ENCODE measurements around the gene CMYA5. TPM values are rescaled to one million over a fixed set of nuclear protein-coding genes. Genes with fewer than 3 reads are reported as not detected.

Gene CMYA5
- total RNA-seq, 1 experiment from 2014 or later, result 0.22 TPM

DNA sequence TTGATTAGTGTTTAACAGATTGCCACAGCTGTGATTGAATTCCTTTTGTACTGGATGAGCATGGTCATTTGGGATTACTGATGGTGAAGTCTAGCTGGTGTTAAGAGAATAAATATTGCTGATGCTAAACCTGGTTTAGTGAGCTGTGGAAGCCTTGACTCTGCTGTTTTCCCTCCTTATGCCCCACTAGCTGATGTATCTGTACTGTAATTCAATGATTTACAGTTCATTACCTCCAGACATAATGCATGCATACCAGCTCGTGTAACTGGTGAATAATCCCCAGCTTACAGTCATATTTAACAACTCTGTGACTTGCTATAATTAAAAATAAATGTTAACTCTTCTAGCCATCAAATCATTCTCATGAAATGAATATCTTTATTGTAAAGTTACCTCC lies 1.7 kb upstream of the CMYA5 start:
- no peak overlapping the region for H2AFZ ChIP-seq (ENCODE audit: low read depth, low read length, poor library complexity, severe bottlenecking)
- H3K9me3 ChIP-seq (ENCODE audit: control insufficient read depth in 1 of 2, insufficient read depth in 1 of 2, low read depth in 1 of 2, low read length in 2 of 2), result no peaks in the 10 kb centered on the region
- H3K9me2 ChIP-seq (ENCODE audit: insufficient read depth), result no peaks in the 10 kb centered on the region
- no peaks in the 10 kb centered on the region for H3K4me1 ChIP-seq (ENCODE audit: control insufficient read depth in 1 of 2, insufficient read depth in 2 of 2, low read length in 2 of 2)
- ATAC-seq (no peak), DNase-seq (ENCODE audit: low read depth, low spot score) (no peak)
- ChIA-PET CTCF (no interaction called here), RAD21 (ENCODE audit: low non-redundant PET in 1 of 2, low total read pairs in 2 of 2, uncharacterized antibody in 2 of 2, unreplicated experiment in 2 of 2) (no interaction called here), POLR2A (no interaction called here)
- BruUV-seq (replicated peaks), result no TSS peak
- no peak for TF ChIP-seq CBX3 (IDR thresholded peaks at IDR 0.05; ENCODE audit: low read depth)
- no peak for TF ChIP-seq EZH2 (IDR thresholded peaks at IDR 0.05)
- no peak for TF ChIP-seq SRF (IDR thresholded peaks at IDR 0.05; ENCODE audit: low read depth)
- no peak for TF ChIP-seq POLR2A (IDR thresholded peaks at IDR 0.05; ENCODE audit: borderline replicate concordance, extremely low read depth, insufficient read depth, insufficient read length)
- TF ChIP-seq TCF7L2 (IDR thresholded peaks at IDR 0.05; ENCODE audit: borderline replicate concordance, extremely low read depth, insufficient read depth, insufficient read length), result no peak
- TF ChIP-seq, protein P1, sequence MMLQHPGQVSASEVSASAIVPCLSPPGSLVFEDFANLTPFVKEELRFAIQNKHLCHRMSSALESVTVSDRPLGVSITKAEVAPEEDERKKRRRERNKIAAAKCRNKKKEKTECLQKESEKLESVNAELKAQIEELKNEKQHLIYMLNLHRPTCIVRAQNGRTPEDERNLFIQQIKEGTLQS (IDR thresholded peaks at IDR 0.05), result no peak
- no peak for TF ChIP-seq RAD21 (IDR thresholded peaks at IDR 0.05; ENCODE audit: low read depth)
- TF ChIP-seq FOSL1 (IDR thresholded peaks at IDR 0.05; ENCODE audit: low read depth), result no peak
- no peak for TF ChIP-seq JUND (IDR thresholded peaks at IDR 0.05)
- TF ChIP-seq SP1 (IDR thresholded peaks at IDR 0.05; ENCODE audit: low read depth), result no peak
- no peak for TF ChIP-seq EZH2phosphoT487 (IDR thresholded peaks at IDR 0.05; ENCODE audit: borderline replicate concordance)
- TF ChIP-seq YY1 (IDR thresholded peaks at IDR 0.05; ENCODE audit: extremely low read depth, insufficient replicate concordance, low read depth, low read length), result no peak
- H3K4me3 ChIP-seq (replicated peaks in 1 of 2; ENCODE audit: low read depth in 1 of 2, low read length in 2 of 2), result no peak overlapping the region
- no peak overlapping the region for H3K9ac ChIP-seq (ENCODE audit: low read length)
- no peaks in the 10 kb centered on the region for H3K27me3 ChIP-seq (ENCODE audit: insufficient read depth, low read length)
- peaks cover 0 to 8% of the 10 kb centered on the region in 2 experiments; a peak in 1 of 4 replicates for H3K36me3 ChIP-seq (ENCODE audit: control insufficient read depth in 1 of 2, insufficient read depth in 2 of 2, low read length in 2 of 2)
- no peaks in the 10 kb centered on the region for H3K79me2 ChIP-seq (ENCODE audit: insufficient read depth, low read length)
- H3K27ac ChIP-seq (ENCODE audit: low read depth, low read length), result no peak overlapping the region
- H4K20me1 ChIP-seq (ENCODE audit: insufficient read depth), result no peaks in the 10 kb centered on the region
- H3K4me2 ChIP-seq (ENCODE audit: low read length), result no peak overlapping the region
- intact Hi-C loops (cut with micrococcal nuclease), result no loop called here

DNA sequence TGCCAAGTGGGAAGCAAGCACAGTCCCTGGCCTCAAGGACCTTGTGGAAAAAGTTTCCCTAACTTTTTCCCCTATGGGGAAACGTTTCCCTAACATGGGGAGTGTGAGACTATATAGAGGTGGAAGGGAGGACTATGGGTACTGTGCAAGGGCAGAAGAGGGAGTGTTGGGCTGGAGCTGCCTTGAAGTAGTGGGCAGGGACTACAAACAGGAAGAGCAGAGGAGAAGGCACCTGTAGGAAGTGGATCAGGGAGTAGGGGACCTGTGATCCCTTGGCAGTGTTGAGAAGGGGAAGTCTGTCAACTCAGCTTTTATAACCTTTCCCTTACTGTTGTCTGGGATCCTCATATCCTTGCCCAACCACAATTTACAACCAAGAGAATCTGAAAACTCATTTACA lies 1.4 kb downstream of the CMYA5 start:
- Histone ChIP-seq H2AFZ (ENCODE audit: low read depth, low read length, poor library complexity, severe bottlenecking) (no peak overlapping the region), H3K4me2 (ENCODE audit: low read length) (no peak overlapping the region), H3K27ac (ENCODE audit: low read depth, low read length) (no peak overlapping the region), H3K9me3 (ENCODE audit: control insufficient read depth in 1 of 2, insufficient read depth in 1 of 2, low read depth in 1 of 2, low read length in 2 of 2) (no peaks in the 10 kb centered on the region), H3K9me2 (ENCODE audit: insufficient read depth) (no peaks in the 10 kb centered on the region), H3K79me2 (ENCODE audit: insufficient read depth, low read length) (no peaks in the 10 kb centered on the region), H4K20me1 (ENCODE audit: insufficient read depth) (no peaks in the 10 kb centered on the region), H3K9ac (ENCODE audit: low read length) (no peak overlapping the region), H3K36me3 (ENCODE audit: control insufficient read depth in 1 of 2, insufficient read depth in 2 of 2, low read length in 2 of 2) (no peaks in the 10 kb centered on the region), H3K4me3 (replicated peaks in 1 of 2; ENCODE audit: low read depth in 1 of 2, low read length in 2 of 2) (no peak overlapping the region), H3K27me3 (ENCODE audit: insufficient read depth, low read length) (no peaks in the 10 kb centered on the region), H3K4me1 (ENCODE audit: control insufficient read depth in 1 of 2, insufficient read depth in 2 of 2, low read length in 2 of 2) (no peaks in the 10 kb centered on the region)
- ChIA-PET CTCF (no interaction called here), RAD21 (ENCODE audit: low non-redundant PET in 1 of 2, low total read pairs in 2 of 2, uncharacterized antibody in 2 of 2, unreplicated experiment in 2 of 2) (no interaction called here), POLR2A (no interaction called here)
- DNase-seq (ENCODE audit: low read depth, low spot score) (no peak), ATAC-seq (no peak)
- intact Hi-C loops (cut with micrococcal nuclease), result no loop called here
- TF ChIP-seq POLR2AphosphoS5 (IDR thresholded peaks at IDR 0.05; ENCODE audit: low read depth, low read length) (no peak), ZNF274 (IDR thresholded peaks at IDR 0.05; ENCODE audit: low read depth, low read length) (no peak), ELF1 (IDR thresholded peaks at IDR 0.05; ENCODE audit: borderline replicate concordance, low read depth) (no peak), FOSL1 (IDR thresholded peaks at IDR 0.05; ENCODE audit: low read depth) (no peak), POLR2A (IDR thresholded peaks at IDR 0.05; ENCODE audit: borderline replicate concordance, extremely low read depth, insufficient read depth, insufficient read length) (no peak)
- TF ChIP-seq, protein P2, sequence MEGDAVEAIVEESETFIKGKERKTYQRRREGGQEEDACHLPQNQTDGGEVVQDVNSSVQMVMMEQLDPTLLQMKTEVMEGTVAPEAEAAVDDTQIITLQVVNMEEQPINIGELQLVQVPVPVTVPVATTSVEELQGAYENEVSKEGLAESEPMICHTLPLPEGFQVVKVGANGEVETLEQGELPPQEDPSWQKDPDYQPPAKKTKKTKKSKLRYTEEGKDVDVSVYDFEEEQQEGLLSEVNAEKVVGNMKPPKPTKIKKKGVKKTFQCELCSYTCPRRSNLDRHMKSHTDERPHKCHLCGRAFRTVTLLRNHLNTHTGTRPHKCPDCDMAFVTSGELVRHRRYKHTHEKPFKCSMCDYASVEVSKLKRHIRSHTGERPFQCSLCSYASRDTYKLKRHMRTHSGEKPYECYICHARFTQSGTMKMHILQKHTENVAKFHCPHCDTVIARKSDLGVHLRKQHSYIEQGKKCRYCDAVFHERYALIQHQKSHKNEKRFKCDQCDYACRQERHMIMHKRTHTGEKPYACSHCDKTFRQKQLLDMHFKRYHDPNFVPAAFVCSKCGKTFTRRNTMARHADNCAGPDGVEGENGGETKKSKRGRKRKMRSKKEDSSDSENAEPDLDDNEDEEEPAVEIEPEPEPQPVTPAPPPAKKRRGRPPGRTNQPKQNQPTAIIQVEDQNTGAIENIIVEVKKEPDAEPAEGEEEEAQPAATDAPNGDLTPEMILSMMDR (IDR thresholded peaks at IDR 0.05 in 2 of 3, conservative IDR thresholded peaks at IDR 0.05 in 1 of 3; ENCODE audit: borderline replicate concordance in 1 of 3, insufficient read depth in 1 of 3, low read depth in 2 of 3, low read length in 2 of 3), result no peak
- TF ChIP-seq, protein P3, sequence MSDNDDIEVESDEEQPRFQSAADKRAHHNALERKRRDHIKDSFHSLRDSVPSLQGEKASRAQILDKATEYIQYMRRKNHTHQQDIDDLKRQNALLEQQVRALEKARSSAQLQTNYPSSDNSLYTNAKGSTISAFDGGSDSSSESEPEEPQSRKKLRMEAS (IDR thresholded peaks at IDR 0.05), result no peak
- BruUV-seq (replicated peaks), result no TSS peak

Data from HCT116 (cell line).